Dermis microvascular lymphatic vessel endothelial cell (primary cell): ENCODE results near the gene MRPL10. TPM values are rescaled to one million over a fixed set of nuclear protein-coding genes. Genes with fewer than 3 reads are reported as not detected.
A peak's percentile ranks its signal among the peaks of the same experiment; 100 is the strongest.

ENCODE experiments used
- DNase-seq, 2 donors: peaks; one replicate each; pipeline versions ENCODE4 v3.0.0 to v3.0.0-alpha.2; 2010; ENCODE audit warnings: low read depth in 2 of 2
- total RNA-seq: library from RNA; depleted of rRNA; stranded (reverse); fragments of >200 nt; gene quantifications from 2 replicates; pipeline ENCODE4 v1.2.1, GENCODE V29; 2014

MRPL10 gene
- total RNA-seq, 1 donor from 2014 or later, result 16.3 TPM

DNA sequence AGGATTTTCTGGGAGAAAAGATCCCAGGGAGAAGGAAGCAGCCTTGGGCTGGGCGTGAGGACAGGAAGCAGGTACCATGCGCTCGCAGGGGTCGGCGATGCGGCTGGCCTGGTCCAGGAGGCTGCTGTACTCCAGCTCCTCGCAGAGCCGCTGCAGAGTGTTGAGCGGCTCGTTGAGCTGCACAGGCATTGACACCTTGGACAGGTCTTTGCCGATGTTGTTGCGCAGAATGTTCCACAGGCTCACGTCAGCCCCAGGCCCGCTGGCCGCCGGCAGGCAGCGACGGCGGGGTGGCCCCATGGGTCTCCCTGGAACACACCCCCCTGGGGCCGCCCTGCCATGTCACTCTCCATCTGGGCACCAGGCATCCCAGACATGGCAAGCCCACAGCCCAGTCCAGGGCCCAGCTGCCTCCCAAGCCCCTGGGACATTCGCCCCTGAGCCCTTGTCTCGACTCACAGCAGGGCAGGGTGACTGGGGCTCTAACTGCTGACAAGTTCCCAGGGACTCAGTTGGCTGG, 17.8 kb downstream of the MRPL10 start:
- DNase-seq, result no peak

DNA sequence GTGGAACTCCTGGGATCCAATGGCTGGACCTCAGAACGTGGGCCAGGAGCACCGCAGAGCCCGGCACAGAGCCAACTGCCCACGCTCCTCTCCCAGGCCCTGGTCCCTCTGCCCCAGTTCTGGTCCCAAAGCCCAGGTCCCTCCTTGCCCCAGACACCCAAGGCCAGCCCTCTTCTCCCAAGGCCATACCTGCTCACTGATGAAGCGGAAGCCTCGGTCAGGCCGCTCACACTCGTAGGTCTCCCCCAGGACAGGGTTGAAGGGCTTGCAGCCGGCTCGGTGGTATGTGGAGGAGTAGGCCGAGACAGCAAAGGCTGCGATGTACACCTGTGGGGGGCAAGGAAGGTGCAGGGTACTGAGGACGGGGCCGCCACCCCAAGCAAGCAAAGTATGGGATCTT, 18.3 kb downstream of the MRPL10 start:
- no peak for DNase-seq

DNA sequence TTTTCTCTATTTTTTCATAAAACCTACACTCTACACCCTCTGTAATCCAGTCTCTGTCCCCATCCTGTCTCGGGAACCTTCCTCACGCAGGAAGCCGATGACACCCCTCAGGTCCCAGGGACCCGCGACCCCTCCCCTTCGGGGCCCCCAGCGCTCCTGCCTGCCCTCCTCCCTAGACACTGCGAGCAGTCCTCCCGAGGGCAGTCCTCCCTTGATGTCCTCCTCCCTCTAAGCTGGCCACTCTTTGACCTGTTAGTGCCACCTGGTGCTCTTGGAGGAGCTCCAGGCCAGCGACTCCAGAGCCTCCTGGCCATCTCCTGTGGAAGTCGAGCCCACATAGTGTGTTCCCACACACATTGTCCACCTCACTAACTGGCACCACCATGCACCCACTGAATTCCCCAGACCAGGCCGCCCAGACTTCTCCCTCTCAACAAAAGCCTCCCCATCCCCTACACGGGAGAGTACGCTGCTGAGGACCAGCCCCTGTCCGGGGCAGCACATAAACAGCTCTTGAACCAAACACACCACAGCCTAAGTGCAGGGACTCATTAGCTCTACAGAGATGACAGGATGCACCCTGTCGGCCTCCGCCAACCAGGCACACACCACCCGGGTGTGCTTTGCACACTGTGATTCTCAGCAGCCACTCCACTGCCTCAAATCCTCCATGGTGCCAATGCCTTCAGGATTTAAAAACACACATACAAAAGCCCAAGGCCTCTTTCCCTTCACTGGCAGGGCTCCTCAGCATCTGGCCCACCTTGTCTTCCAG, 19.0 kb downstream of the MRPL10 start:
- DNase-seq, result no peak

DNA sequence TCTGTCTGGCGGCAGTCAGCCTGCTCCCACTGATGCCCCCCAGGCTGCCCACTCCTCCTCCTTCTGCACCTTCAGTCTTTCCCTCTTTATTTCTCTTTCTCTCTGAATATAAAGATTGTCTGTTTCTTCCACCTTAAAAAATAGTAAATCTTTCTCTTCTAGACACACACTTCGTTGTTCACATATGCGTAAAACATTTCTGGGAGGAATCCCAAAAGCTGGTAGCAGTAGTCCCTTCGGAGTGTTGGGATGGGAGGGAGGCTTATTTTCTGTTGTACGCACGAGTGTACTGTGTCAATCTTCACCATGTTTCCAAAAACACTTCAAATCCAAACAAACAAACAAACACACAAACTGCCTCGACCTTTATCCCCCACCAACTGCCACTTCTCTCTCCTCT, 19.6 kb downstream of the MRPL10 start:
- no peak for DNase-seq

DNA sequence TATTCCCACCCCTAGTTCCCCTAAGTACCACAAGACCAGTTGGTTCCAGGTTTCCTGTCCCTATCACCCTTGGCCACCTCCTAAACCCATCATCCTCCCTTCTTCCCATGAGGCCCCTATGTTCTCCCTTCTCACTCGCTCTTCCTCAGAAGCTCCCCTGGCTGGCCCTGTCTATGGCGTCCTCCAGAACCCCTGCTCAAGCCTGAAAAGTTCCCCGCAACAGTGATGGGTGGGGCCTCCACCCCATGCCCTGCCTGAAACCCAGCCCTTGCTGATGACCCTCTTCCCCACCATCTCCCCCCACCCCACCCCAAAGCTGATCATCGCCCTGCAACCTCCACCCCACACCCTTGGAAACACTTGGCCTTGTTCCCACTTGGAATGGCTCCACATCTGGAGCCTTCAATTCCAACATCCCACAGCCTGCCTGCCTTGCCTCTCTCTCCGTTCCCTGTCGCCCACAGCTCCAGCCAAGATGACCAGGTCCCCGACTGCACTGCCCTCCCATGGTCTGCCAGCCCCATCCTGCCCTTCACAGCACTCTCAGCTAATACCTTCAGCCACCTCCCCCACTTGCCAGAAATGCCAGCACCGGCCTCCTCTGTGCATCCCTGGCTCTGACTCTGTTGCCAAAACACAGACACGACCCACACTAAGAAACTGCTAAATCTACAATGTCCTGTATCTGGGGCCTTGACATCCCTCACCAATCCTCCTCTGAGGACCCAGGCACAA, 20.3 kb downstream of the MRPL10 start:
- DNase-seq, result no peak

DNA sequence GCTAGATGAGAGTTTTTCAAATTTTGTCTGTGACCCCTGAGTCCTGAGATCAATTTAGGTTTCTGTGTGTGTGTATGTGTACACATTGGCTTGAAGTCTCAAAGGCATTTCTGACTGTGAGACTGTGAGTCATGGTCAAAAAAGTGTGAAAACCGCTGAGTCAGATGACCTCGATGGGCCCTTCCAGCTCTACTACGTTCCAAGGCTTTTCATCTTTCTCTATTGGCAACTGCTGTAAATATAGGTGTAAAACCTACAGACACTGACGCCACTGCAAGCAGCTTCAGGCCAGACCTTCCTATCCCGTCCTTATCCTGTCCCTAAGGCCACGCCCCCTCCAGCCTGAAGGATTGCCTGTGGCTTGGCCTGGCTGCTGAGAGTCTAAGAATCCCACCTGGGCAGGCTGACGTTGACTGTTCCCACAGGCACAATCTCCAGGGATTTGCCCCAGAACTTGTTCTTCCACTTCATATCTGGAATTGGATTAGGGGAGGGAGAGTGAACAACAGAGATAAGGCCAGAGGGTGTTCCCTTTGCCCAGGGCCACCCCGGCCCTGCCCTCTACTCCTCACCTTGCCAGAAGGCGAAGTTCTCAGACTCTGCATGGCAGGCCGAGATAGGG, 21.0 kb downstream of the MRPL10 start:
- peak in 1 of 2 donors; percentile 75 for DNase-seq

DNA sequence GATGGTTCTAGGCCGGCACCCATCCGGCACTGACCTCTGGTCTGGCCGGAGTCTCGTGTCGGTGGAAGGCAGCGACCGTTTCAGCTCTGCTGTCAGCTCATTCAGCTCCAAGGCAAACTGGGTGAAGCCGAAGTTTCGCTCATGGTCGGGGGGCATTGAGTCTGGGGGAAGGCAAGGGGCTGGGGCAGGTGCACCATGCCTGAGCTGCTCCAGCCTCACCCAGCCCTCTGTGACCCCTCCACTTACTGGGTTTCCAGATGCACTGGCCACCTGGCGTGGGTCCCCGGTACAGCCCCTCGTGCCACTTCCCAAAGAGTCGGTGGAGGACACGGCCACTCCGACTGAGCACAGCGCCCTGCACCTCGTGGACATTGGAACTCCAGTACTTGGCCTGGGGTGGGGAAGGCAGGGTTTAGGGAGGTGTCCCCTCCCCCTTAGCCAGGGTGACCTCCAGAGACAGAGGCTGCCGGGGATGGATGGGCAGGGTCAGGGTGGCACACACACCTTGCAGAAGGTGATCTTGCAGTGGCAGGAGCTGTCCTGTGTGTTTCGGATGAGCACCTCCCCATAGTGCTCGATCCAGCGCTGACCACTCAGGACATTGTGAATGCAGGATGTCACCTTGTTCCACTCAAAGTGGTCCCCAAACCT, 22.4 kb downstream of the MRPL10 start:
- no peak for DNase-seq

DNA sequence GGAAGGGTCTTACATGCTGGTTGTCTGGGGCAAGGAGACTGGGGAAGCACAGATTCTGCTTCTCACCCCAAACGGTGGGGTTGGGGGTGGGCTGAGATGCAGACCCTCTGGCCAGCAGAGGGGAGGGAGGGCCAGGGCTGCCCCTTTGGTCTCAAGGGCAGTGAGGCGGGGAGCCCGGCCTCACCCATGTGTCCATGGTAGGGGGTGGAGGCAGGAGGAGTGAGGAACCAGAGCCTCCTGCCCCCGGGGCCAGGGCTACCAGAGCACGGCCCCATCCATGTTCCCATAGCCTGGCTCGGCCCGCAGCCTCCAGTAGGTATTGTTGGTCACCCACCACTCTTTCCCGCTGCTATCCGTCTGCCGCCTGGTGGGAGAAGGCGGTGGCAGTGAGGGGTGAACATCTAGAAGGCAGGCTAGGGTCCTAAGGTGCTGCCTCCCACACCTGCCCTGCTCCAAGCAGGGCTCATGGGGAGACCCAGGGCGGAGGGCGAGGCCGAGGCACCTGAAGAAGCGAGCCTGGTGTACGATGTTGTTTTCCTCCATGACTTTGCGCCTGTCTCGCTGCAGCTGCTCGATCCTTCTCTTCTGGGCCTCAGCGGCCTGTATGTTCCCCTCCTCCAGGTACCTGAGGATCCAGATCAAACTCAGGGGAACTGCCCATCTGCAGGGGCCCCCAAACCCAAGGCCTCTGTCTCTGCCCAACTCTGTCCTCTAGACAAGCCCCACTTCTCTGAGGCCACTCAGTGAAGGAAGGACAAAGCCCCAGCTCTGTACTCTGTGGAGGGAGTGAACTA, 23.1 kb downstream of the MRPL10 start:
- DNase-seq, result no peak

DNA sequence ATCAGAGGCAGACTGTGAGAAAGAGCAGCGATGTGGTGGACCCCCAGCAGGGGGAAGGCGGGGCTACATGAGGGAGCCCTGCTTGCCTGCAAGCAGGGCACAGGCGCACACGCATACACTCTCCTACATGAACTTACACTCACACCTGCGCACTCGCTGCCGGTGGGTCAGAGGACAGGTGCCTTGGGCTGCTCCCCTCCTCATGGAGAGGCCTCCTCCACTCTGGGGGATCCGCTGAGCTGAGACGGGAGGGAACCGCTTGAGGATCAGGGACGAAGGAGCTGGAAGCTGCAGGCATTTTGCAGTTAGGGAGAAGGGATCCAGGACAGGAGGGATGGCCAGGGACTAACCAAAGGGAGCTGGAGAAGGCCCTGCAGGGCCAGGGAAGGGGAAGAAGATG, 23.9 kb downstream of the MRPL10 start:
- DNase-seq, result no peak

DNA sequence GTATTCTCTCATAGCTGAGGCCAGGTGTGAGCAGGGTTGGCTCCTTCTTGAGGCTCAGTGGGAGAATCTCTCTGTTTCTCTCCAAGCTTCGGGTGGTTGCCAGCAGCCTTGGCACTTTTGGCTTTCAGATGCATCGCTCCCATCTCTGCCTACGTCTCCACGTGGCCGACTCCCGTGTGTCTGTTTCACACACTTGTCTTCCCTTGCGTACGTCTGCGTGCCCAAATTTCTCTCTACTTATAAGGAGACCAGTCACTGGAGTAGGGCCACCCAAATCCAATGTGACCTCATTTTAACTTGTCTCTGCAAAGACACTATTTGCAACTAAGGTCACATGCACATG, 24.5 kb downstream of the MRPL10 start:
- DNase-seq, result no peak

DNA sequence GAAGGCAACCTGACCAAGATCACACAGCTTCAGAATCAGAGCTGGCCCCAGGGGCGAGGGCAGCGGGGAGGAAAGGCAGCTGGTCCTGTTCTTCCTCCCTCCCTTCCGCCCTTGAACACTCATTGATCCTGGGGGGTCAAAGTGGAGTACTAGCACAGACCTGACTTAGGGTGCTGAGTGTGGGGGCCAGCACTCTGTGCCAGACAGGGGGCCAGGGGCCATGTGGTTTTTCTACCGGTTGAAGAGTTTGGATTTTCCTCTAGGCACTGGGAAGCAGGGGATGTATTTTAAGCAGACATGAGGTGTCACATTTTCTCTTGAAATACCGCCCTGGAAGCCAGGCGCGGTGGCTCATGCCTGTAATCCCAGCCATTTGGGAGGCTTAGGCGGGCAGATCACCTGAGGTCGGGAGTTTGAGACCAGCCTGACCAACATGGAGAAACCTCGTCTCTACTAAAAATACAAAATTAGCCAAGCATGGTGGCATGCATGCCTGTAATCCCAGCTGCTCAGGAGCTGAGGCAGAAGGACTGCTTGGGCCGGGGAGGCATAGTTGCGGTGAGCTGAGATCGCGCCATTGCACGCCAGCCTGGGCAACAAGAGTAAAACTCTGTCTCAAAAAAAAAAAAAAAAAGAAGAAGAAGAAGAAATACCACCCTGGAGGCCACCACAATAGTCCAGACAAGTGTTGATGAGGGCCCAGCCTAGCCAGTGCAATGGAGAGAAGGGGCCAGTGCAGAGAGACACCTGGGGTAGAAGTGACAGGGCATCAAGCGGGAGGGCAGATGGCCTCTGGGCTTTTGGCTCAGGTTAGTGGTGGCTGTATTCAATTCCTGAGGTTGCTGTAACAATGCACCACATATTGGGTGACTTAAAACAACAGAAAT, 25.1 kb downstream of the MRPL10 start:
- no peak for DNase-seq

DNA sequence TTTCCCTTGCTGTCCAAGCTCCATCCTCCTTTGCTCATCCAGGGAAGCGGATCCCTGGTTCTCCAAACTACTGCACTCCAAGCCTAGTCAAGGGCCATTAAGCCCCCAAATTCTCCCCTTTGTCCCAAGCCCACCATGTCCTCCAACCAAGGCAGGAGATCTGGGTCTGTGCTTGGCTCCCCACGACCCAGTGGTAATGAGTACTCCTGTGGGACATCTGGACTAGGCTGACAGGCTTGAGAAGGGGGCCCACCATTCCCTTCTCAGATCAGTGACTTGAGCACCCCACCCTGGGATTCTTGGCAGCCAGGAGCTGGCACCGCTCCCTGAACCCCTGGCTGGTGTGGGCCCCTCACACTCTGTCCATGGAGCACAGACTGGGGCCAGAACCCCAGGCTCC, 26.9 kb downstream of the MRPL10 start:
- DNase-seq, result no peak

DNA sequence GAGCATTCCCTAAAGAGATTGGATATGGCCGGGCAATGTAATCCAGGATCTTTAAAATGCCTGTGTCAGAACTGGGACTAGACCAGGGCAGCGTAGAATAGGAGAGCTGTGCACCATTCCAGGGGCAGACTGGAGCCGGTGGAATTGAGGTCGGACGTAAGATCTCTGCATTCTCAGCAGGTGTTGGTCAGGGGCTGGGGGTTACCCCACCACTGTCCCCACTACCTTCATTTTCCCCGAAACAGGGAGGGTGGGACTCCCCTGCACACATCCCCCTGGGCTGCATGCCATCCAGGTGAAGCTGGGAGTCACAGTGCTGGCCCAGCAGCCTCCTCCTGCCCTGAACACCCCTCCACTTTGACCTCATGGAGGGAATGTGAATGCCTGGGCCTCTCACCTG, 27.6 kb downstream of the MRPL10 start:
- DNase-seq, result no peak

DNA sequence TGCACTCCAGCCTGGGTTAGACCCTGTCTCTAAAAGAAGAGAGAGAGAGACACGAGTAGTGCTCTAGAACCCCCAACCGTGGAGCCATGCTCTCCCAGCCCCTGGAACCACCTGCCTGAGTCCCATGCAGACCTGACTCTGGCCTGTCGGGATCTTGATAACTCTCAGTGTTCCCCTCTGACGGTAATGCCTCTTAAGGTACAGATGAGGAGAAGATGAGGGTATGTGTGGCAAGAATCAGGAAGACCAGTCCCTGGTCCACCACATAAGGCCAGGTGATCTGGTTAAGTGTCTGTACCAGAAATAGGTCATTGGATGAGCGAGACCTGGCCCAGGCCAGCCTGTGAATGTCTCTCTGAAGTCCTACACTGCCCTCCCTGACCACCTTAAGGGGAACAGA, 28.1 kb downstream of the MRPL10 start:
- DNase-seq, result no peak

DNA sequence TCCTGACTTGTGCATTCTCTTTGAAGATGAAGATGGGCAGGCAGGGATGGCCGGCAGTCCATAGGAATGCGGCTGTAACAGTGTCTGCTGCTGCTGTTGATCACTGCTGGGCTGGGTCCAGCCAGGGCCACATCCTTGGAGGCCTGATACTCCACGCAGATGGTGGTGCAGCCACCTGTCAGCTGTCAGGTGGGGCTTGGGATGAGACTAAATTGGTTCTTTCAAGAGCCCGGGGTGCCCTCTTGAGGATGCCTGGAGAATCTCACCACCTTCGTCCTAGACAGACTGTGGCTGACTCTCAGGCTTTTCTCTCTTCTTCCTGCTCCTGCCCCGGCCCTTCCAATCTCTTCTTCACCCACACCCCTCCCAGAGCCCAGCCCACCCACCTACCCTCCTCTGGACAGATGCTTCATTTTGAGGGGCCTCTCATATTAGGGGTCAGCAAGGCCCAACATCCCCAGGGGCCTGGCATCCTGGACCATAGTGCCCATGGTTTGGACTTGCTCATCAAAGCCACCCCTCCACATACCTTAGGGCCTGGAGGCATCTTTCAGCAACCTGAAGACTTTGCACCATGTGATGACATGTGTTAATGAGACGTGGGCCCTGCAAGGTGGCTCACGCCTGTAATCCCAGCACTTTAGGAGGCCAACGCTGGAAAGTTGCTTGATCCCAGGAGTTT, 28.9 kb downstream of the MRPL10 start:
- DNase-seq, result peak in 1 of 2 donors; percentile 57

DNA sequence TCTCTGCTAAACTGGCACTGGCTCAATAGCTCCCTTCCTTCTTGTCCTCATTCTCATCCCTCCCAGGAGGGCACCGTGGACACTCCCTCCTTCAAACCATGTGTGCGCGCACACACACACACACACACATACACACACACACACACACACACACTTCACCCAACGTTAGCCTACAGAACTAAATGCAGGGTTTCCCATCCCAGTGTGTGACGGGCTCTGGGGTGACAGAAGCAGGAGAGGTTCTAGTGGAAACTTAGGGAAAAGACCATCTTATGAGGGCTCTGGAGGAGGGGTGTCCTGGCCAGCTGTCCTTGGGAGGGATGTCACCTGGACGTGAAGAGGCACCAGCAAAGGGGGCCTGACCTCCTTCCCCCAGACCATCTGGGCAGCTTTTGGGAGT, 29.4 kb downstream of the MRPL10 start:
- DNase-seq, result no peak

DNA sequence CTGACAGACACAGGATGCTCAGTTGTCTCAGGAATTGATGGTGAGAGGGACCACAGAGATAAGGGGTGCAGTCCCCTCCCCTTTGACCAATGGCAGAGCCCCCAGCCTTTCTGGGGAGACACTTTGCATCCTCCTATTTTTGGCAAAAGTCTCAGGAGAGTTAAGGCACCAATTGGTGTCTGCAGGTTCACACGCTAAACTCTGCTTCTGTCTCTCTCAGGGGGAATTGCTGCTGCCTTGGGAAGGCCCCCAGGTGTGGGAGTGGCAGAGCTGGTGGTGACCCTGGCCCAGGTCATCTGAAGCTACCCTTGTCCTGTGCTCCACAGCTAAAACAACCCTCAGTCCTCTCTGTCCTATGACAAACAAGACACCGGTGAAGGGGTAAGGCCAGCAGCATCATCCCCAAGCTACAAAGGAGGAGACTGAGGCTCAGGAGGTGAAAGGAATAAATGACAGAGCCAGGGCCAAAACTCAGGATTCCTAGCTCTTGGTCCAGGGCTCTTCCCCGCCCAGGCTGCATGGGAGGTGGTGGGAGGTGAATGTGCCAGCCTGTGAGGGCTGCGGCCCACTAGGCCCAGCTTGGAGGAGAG, 30.1 kb downstream of the MRPL10 start:
- DNase-seq, result no peak

DNA sequence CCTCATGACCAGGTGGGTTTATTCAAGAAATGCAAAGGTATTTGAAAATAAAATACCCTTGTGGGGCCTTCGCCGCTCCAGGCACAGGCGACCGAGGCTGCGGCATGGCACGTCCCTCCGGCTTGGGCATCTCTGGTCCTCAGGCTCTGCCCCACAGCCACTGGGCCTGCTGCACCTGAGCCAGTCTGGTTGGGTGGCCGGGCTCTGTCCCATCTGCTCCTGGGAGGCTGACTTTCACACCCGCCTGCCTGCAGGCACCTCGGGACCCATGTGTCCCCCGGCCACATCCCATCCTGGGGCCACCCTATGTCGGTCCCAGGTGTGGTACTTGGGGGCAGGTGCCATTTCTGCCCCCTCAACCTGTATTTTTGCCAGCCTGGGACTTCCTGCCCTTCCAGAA, 30.7 kb downstream of the MRPL10 start:
- no peak for DNase-seq

DNA sequence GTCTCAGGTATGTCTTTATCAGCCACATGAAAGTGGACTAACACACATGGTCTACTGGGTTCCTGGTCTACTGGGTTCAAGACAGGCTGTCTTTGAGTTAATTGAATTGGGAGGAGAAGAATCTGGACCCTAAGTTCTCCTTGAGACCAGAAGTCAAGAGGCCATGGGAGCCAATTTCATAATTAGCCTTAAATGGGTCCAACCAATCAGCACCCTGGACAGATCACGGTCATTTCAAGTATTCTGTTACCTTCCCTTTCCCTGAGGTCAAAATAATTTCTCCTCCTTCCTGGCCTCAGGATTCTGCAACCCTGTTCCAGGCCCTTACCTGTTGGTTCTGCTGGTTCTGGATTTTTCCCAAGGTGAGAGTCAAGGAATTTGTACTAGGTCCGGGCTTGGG, 33.5 kb downstream of the MRPL10 start:
- no peak for DNase-seq
